ENCODE measurements around the gene TPCN2. TPM values are rescaled to one million over a fixed set of nuclear protein-coding genes. Genes with fewer than 3 reads are reported as not detected.

Gene TPCN2
- polyA plus RNA-seq, 5 donors = 9.2 to 15.1 (median 13.8) TPM

- no peak for DNase-seq
Observed at GRCh38 chr11:69091638-69092165, 43.0 kb downstream of the TPCN2 start.

GRCh38 chr11:69092263-69092662 is 43.5 kb downstream of the TPCN2 start:
- no peak for DNase-seq

- no peak for DNase-seq
Observed at GRCh38 chr11:69093106-69093505, 44.4 kb downstream of the TPCN2 start.

GRCh38 chr11:69094111-69094914 is 45.6 kb downstream of the TPCN2 start:
- no peak for DNase-seq

GRCh38 chr11:69094915-69095290 is 46.2 kb downstream of the TPCN2 start:
- DNase-seq = no peak

GRCh38 chr11:69095300-69095699 is 46.6 kb downstream of the TPCN2 start:
- DNase-seq = no peak

GRCh38 chr11:69096473-69096872 is 47.7 kb downstream of the TPCN2 start:
- no peak for DNase-seq

- DNase-seq = no peak
Observed at GRCh38 chr11:69097263-69097662, 48.5 kb downstream of the TPCN2 start.

GRCh38 chr11:69099180-69099579 is 50.4 kb downstream of the TPCN2 start:
- DNase-seq = no peak

- no peak for DNase-seq
Observed at GRCh38 chr11:69100454-69101114, 51.9 kb downstream of the TPCN2 start.

- DNase-seq = peak in 1 of 2 donors; percentile 70
Observed at GRCh38 chr11:69101115-69101791, 52.5 kb downstream of the TPCN2 start.

GRCh38 chr11:69101792-69102695 is 53.3 kb downstream of the TPCN2 start:
- no peak for DNase-seq

- no peak for DNase-seq
Observed at GRCh38 chr11:69102732-69103615, 54.2 kb downstream of the TPCN2 start.

- no peak for DNase-seq
Observed at GRCh38 chr11:69104212-69104855, 55.6 kb downstream of the TPCN2 start.

- no peak for DNase-seq
Observed at GRCh38 chr11:69104856-69105395, 56.2 kb downstream of the TPCN2 start.

- DNase-seq = no peak
Observed at GRCh38 chr11:69105461-69106030, 56.8 kb downstream of the TPCN2 start.

- DNase-seq = peak; percentile 73 to 77
Observed at GRCh38 chr11:69106031-69106811, 57.5 kb downstream of the TPCN2 start.

- DNase-seq = no peak
Observed at GRCh38 chr11:69107413-69107812, 58.7 kb downstream of the TPCN2 start.

Measured in right lung (tissue), 5 donors.